Loucy (cell line): Measurements from ENCODE around the gene FSTL1.

ENCODE experiments used
- CTCF ChIP-seq: fragments of 200-600 bp; sonication (generic); conservative IDR thresholded peaks from 2 replicates; pipeline ENCODE4 v1.5.1; 2014; ENCODE audit warnings: mild to moderate bottlenecking, antibody characterized with exemption, low read length
- EZH2phosphoT487 ChIP-seq: fragments of 200-600 bp; IDR thresholded peaks from 2 replicates; pipeline ENCODE4 v1.6.1; 2018; ENCODE audit warnings: antibody characterized with exemption, mild to moderate bottlenecking, moderate library complexity, borderline replicate concordance

DNA sequence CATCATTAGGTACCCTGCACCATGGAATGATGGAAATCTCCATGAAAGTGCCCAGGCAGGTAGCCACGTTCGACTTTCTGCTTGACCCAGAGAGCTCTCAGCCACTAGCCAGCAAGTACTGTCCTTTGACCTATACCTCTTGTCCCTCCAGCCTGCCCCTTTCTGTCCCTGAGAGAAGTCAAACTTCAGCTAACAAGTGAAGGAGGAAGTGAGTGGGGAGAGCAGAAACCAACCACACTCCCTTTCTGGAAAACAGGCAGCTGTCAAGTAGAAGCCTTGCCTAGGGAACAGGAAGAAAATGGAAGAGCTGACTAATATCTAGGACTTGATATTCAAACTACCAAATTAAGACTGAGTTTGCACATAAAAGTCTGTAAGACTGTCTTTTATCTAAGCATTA, 30.3 kb upstream of the FSTL1 start:
- TF ChIP-seq CTCF (no peak), EZH2phosphoT487 (no peak)
